Heart right ventricle (tissue), 16 donors: ENCODE results near the gene FUT6. TPM values are rescaled to one million over a fixed set of nuclear protein-coding genes. Genes with fewer than 3 reads are reported as not detected.

ENCODE experiments used
- ATAC-seq, 8 donors: fragments of 200-7000 bp; cut with Tn5 transposase; one replicate each; pipeline ENCODE4 v1.9.1; 2020; ENCODE audit warnings: mild to moderate bottlenecking in 8 of 8, moderate library complexity in 8 of 8, moderate number of reproducible peaks in 1 of 8
- DNase-seq, 2 donors: peaks; one replicate each; pipeline ENCODE4 v3.0.0-alpha.2; 2020
- H3K27ac ChIP-seq, 10 donors: fragments of 200-600 bp; sonication (generic) in 2 of 10; one replicate each; pipeline versions ENCODE4 v1.5.0 to v1.8.0; 2020 to 2022; ENCODE audit warnings: mild to moderate bottlenecking in 3 of 10
- H3K27me3 ChIP-seq, 7 donors: fragments of 200-600 bp; one replicate each; pipeline ENCODE4 v1.8.0; 2021 to 2022; ENCODE audit warnings: mild to moderate bottlenecking in 2 of 7
- H3K36me3 ChIP-seq, 9 donors: fragments of 200-600 bp; sonication (generic) in 1 of 9; one replicate each; pipeline versions ENCODE4 v1.5.0 to v1.8.0; 2020 to 2022; ENCODE audit warnings: mild to moderate bottlenecking in 2 of 9
- H3K4me1 ChIP-seq, 9 donors: fragments of 200-600 bp; sonication (generic) in 1 of 9; one replicate each; pipeline versions ENCODE4 v1.5.0 to v1.8.0; 2020 to 2022; ENCODE audit warnings: mild to moderate bottlenecking in 4 of 9
- H3K4me3 ChIP-seq, 10 donors: fragments of 200-600 bp; sonication (generic) in 2 of 10; one replicate each; pipeline versions ENCODE4 v1.5.0 to v1.8.0; 2020 to 2022; ENCODE audit warnings: mild to moderate bottlenecking in 7 of 10, moderate library complexity in 2 of 10
- H3K9me3 ChIP-seq, 11 donors: fragments of 200-600 bp in 10 of 11; sonication (generic) in 2 of 11; one replicate each; pipeline versions ENCODE4 v1.5.0 to v1.8.0; 2013 to 2022; ENCODE audit warnings: mild to moderate bottlenecking in 2 of 11, control low read depth in 1 of 11, moderate library complexity in 1 of 11
- WGBS, 2 donors: extraction: QIAGEN DNeasy Blood & Tissue Kit; methylation state at CpG; one replicate each; pipeline ENCODE4 v1.1.7; 2013; ENCODE audit warnings: inconsistent platforms in 1 of 2; 5-methylcytosine and 5-hydroxymethylcytosine counted together
- intact Hi-C, 10 donors: fragments of 100-400 bp; cut with DNase I; formaldehyde crosslinking; loops; one replicate each; pipeline versions ENCODE4 v1.11.1 to v1.14.2; 2022
- polyA plus RNA-seq, 2 donors: library from polyadenylated mRNA; stranded (reverse); fragments of 200-250 nt; gene quantifications; one replicate each; pipeline ENCODE4 v1.2.3, GENCODE V29; 2013
- total RNA-seq, 10 donors: library from RNA; stranded (reverse); fragmentation: NEBNext Ultra II Directional in 3 of 10; extraction: Animal tissue kit (Norgen Biotek cat#: 25700) in 3 of 10; gene quantifications; one replicate each; pipeline versions ENCODE4 v1.2.1 to v1.2.4, GENCODE V29; 2021 to 2023
- TF ChIP-seq, protein P1 (sequence below), 9 donors: fragments of 200-600 bp; sonication (generic) in 2 of 9; IDR thresholded peaks; one replicate each; pipeline versions ENCODE4 v1.5.0 to v1.8.0; 2021 to 2022; ENCODE audit warnings: antibody characterized with exemption in 9 of 9, mild to moderate bottlenecking in 5 of 9, moderate library complexity in 1 of 9
- donor health status: Arrhythmogenic right ventricular cardiomyopathy.
- donor health status: ischemic (EF 13 %, LVEDD 7.1; RV severe dilation, severe dysfunction).
- donor health status: healthy with polysubstance abuse.
- donor health status: DM: no; HTN: yes; CAD: no.
- donor health status: DM: no; HTN: no; CAD: no.
- donor health status: ischemic (EF 25% LVEDD 6.9; RV normal size, moderate dysfunction).
- donor health status: ischemic (EF 25% LVEDD 5.7; RV mildly dilated, moderate dysfunction).
- donor health status: healthy.
- donor health status: DM: yes; HTN: yes; CAD: no.
- donor health status: Ischemic cardiomyopathy.
- donor health status: ischemic (EF 35%, LVEDD 5.7; RV mildly dilated, moderate dysfunction).
- donor health status: nonischemic (EF 11% LVEDD 7.7; RV severe dilation, severe dysfunction).
- donor health status: DM: yes; HTN: yes; CAD: no.
- donor health status: PGD.
- donor health status: ischemic (EF 29% LVEDD 5.4; RV normal size, mild dysfunction).
- donor health status: nonischemic (EF 23%, LVEDD 6.1; RV moderate dilation, normal function).

FUT6 gene
- total and polyA plus RNA-seq, 12 donors: not detected

- H3K4me1 ChIP-seq: peaks cover 3 to 47% (median 13%) of the 10 kb centered on the region in 9 donors
- DNase-seq: no peak
- 73 to 85% methylated on average over 17 of the region's 17 CpGs for WGBS, 2 donors
- no peaks in the 10 kb centered on the region for H3K9me3 ChIP-seq
- TF ChIP-seq, protein P1, sequence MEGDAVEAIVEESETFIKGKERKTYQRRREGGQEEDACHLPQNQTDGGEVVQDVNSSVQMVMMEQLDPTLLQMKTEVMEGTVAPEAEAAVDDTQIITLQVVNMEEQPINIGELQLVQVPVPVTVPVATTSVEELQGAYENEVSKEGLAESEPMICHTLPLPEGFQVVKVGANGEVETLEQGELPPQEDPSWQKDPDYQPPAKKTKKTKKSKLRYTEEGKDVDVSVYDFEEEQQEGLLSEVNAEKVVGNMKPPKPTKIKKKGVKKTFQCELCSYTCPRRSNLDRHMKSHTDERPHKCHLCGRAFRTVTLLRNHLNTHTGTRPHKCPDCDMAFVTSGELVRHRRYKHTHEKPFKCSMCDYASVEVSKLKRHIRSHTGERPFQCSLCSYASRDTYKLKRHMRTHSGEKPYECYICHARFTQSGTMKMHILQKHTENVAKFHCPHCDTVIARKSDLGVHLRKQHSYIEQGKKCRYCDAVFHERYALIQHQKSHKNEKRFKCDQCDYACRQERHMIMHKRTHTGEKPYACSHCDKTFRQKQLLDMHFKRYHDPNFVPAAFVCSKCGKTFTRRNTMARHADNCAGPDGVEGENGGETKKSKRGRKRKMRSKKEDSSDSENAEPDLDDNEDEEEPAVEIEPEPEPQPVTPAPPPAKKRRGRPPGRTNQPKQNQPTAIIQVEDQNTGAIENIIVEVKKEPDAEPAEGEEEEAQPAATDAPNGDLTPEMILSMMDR (IDR thresholded peaks at IDR 0.05): no peak
- H3K36me3 ChIP-seq: no peaks in the 10 kb centered on the region
- ATAC-seq: no peak
- peak overlapping the region in 1 of 10 donors; percentile 22 for H3K27ac ChIP-seq
- intact Hi-C loops: loop anchor here in 7 of 10 donors (5.0 to 10.0 kb wide), 4 partner anchors 92 to 224 kb away; no protein-coding TSS in a partner anchor
- H3K4me3 ChIP-seq: no peak overlapping the region
- H3K27me3 ChIP-seq: peaks cover 0 to 65% (median 44%) of the 10 kb centered on the region in 7 donors
Measured at GRCh38 chr19:5800361-5801270, 38.9 kb downstream of the FUT6 start.

- intact Hi-C loops: loop anchor here in 7 of 10 donors (5.0 to 10.0 kb wide), 4 partner anchors 93 to 225 kb away; no protein-coding TSS in a partner anchor
- Histone ChIP-seq H3K4me1 (peaks cover 3 to 45% (median 12%) of the 10 kb centered on the region in 9 donors), H3K27ac (peak overlapping the region in 4 of 10 donors; percentile 22 to 57 (median 42)), H3K36me3 (no peaks in the 10 kb centered on the region), H3K9me3 (no peaks in the 10 kb centered on the region), H3K4me3 (no peak overlapping the region), H3K27me3 (peaks cover 0 to 59% (median 38%) of the 10 kb centered on the region in 7 donors)
- ATAC-seq: peak; percentile 20 to 84 (median 64)
- 42 to 44% methylated on average over 37 of the region's 37 CpGs for WGBS, 2 donors
- TF ChIP-seq, protein P1 (IDR thresholded peaks at IDR 0.05): no peak
- DNase-seq: peak; percentile 67 to 69
Measured at GRCh38 chr19:5799247-5800241, 40.0 kb downstream of the FUT6 start.

DNA sequence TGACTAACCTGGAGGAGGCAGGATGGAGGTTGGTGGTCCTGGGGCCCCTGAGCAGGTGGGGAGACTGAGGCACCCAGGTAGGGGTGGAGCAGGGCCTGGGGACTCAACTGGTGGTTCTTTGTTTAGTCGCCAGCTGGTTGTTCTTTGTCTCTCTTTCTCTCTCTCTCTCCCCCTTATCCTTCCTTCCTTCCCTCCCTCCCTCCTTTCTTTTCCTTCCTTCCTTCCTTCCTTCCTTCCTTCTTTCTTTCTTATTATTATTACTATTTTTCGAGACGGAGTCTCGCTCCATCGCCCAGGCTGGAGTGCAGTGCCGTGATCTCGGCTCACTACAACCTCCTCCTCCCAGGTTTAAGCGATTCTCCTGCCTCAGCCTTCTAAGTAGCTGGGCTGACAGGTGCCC, 41.3 kb downstream of the FUT6 start:
- no peaks in the 10 kb centered on the region for H3K9me3 ChIP-seq
- no peak for ATAC-seq
- peaks cover 0 to 46% (median 25%) of the 10 kb centered on the region in 7 donors for H3K27me3 ChIP-seq
- peaks cover 0 to 38% (median 5%) of the 10 kb centered on the region in 9 donors for H3K4me1 ChIP-seq
- H3K4me3 ChIP-seq: no peak overlapping the region
- intact Hi-C loops: no loop called here
- WGBS, 2 donors: 76 to 80% methylated on average over 8 of the region's 8 CpGs
- DNase-seq: no peak
- H3K36me3 ChIP-seq: no peaks in the 10 kb centered on the region
- H3K27ac ChIP-seq: no peak overlapping the region
- TF ChIP-seq, protein P1 (IDR thresholded peaks at IDR 0.05): no peak
